GM19372 (cell line): ENCODE results near the gene MOBP.

Experiments used
- ATAC-seq: cut with Tn5 transposase; IDR thresholded peaks from one replicate; pipeline ENCODE4 v1.9.1; 2021; ENCODE audit warnings: mild to moderate bottlenecking, low read depth, moderate library complexity; ENCODE audit not compliant: unreplicated experiment

Gene MOBP

DNA sequence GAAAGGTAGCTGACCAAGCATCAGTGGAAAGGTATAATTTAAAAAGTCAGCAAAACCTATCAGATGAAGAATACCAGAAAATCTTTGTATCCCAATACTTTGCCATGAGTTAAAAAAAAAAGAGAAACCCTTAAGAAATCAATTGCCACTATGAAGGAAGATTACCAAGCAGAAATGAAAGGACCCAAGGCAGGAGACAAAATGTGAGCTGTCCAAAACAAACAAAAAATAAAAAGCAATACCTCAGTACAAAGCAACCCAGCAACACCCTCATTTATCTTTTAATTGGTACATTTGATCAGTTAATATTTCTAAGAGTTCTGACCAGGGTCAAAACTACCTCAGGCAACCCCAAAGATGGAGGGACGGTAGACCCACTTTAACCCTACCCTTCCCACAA lies 65.3 kb downstream of the MOBP start:
- no peak for ATAC-seq

DNA sequence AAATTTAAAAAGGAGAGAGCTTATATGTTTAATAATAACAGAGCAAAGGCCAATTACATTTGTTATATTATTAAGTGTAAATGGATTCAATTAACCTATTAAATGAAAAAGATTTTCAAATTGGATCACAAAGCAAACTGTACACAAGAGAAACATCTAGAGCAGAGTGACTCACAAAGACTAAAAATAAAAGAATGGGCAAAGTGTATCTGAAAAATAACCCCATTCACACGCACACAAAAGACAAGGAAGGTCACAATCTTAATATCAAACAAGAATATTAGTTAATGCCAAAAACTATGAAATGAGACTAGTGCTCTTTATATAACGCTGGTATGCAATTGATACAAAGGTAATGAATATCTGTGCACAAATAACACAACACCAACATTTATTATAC lies 65.7 kb downstream of the MOBP start:
- ATAC-seq: no peak

DNA sequence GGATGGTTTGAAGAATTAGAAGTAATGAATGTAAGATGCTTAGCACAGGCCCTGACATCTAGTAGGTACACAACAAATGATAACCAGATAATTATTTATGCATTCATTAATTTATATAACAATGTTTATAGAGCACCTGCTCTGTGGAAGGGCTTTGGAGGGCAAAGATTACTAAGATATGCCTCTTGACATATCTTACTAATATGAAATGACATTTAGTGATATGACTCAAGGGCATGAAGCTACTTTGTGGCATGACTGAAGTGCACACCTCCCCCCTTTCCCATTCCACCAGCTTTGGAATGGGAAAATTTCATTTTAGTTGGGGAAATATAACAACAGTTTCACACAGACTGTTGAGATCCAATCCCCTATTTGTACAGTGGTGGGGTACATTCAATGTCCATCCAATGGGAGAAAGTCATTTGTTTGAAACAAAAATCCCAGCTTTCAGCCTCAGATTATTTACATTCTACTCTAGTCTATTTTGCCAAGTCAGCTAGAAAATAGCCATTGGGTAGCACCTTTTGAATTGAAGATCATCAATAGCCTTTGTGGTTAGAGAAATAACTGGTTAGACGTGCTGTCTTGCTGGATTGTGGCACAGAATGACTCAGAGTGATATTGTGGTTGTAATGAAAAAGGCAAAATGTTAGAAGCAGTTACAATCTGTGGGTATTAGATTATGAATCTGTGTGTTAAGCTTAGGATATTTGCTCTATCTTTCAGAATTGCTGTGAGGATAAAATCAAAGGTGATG lies 72.9 kb downstream of the MOBP start:
- no peak for ATAC-seq

DNA sequence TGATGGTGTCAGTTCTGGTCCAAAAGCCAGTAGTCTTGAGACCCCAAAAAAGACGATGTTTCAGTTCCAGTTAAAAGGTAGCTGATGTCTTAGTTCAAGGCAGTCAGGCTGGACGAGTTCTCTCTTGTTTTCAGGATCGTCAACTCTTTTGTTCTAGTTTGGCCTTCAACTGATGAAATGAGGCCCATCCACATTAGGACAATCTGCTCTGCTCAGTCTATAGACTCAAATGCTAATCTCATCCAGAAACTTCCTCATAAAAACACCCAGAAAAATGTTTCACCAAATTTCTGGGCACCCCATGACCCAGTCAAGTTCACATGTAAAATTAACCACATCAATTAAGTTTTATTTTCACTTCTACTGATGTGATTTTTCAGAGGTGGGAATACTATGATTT lies 74.0 kb downstream of the MOBP start:
- ATAC-seq: no peak

DNA sequence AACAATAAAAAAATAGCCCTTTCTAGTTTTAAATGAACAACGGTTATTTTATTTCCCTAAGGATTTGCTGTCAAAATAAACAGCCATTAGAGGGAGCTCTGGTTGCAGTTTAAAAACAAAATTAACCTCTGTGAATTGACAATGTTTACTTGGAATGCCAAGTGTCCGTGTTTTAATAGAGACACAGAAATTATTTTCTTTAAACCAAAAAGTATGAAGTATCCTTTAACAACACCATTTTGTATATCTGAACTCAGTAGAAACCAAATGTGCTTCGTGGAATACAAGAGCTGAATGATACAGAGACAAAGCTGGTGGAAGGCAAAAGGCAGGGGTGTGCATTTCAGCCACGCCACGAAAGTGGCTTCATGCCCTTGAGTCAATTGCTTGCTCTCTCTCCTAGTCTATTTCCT lies 74.4 kb downstream of the MOBP start:
- ATAC-seq: no peak

DNA sequence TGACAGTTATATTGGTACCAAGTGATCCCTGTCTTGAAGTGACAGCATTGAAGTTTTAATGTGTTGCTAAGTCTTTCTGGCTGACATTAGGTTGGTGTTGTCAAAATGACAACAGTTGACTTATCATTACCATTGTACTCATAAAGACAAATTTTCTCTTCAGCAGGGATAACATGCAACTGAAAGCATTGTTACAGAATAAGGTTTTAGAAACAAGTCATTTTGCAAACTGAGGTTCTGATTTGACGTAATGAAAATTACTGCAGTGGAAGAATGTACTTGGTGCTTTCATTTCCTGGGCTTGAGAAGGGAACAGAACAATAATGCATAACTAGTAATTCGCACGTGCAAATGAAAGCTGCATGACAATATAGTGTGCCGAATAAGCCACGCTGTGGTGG lies 75.1 kb downstream of the MOBP start:
- ATAC-seq: no peak

DNA sequence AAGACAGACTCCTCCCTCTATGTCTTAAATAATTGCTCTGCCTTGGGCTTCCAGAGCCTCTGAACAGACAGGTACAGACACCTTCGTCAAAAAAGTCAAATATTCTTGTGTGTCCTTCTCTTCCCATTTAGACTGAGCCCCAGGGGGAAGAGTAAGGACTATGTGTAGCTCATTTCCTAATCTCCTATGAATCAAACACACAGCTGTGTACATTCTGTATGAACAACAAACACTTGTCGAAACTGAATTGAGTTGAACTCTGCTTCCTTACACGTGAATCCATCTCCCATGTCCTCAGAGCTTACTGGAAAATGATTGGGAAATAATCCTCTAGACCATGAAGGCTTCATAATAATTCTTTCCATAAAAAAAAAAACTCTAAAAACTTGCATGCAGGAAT lies 80.8 kb downstream of the MOBP start:
- ATAC-seq: no peak

DNA sequence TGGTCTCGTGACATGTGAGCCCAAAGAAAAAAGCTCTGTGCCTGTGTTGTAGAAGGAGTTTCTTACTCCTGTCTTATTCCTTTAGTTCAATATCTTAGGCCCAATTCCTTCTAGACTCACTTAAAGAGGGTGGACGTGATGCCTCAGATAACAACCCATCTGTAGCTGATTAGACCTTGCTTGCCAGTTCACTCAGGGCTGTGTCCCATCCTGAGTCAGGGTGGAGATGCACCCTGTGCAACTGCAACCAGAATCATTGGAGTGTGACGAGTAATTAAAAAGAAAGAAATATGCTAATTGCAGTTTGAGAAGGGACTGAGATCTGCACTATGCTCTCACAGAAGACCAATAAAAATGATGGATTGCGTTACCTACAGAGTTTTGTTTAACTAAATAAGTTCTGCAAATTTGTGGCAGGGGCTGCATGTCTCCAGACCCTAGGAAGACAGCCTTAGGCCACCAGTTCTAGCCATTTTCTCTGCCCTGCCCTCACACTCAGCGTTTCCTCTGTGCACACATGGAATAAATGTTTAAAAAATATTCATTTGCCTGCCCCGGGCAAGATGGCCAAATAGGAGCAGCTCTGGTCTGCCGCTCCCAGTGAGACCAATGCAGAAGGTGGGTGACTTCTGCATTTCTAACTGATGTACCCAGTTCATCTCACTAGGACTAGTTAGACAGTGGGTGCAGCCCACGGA lies 83.0 kb downstream of the MOBP start:
- no peak for ATAC-seq
